C4-2B (cell line): ENCODE data around the gene LRMDA.

Experiments used
- H3K27ac ChIP-seq: fragments of 450-650 bp; 2 replicates; pipeline ENCODE4 v1.5.1; 2017
- CTCF ChIP-seq: fragments of 450-650 bp; conservative IDR thresholded peaks from 2 replicates; pipeline ENCODE4 v1.5.1; 2017; ENCODE audit warnings: mild to moderate bottlenecking
- ZFX ChIP-seq: fragments of 450-650 bp; IDR thresholded peaks from 2 replicates; pipeline ENCODE4 v1.6.1; 2017

LRMDA gene

GRCh38 chr10:76429368-76430060 lies 998.1 kb downstream of the LRMDA start:
- H3K27ac ChIP-seq, result no peak overlapping the region
- no peak for TF ChIP-seq CTCF
- TF ChIP-seq ZFX, result no peak

GRCh38 chr10:76430061-76430645 lies 998.7 kb downstream of the LRMDA start:
- no peak for TF ChIP-seq CTCF
- no peak for TF ChIP-seq ZFX
- no peak overlapping the region for H3K27ac ChIP-seq

GRCh38 chr10:76432016-76433012 lies 1000.9 kb downstream of the LRMDA start:
- TF ChIP-seq ZFX, result no peak
- no peak for TF ChIP-seq CTCF
- H3K27ac ChIP-seq, result no peak overlapping the region

- TF ChIP-seq ZFX, result no peak
- TF ChIP-seq CTCF, result no peak
- H3K27ac ChIP-seq, result no peak overlapping the region
These were observed 1002.0 kb downstream of the LRMDA start for GRCh38 chr10:76433161-76434005.

- TF ChIP-seq ZFX (no peak), CTCF (no peak)
- no peak overlapping the region for H3K27ac ChIP-seq
These were observed 1003.7 kb downstream of the LRMDA start for GRCh38 chr10:76435157-76435556.

GRCh38 chr10:76436401-76436811 lies 1005.0 kb downstream of the LRMDA start:
- TF ChIP-seq CTCF, result no peak
- no peak for TF ChIP-seq ZFX
- no peak overlapping the region for H3K27ac ChIP-seq
